HepG2 (cell line): ENCODE data around the gene GASK1A. TPM values are rescaled to one million over a fixed set of nuclear protein-coding genes. Genes with fewer than 3 reads are reported as not detected.

Source experiments
- ATAC-seq: fragments of 200-7000 bp; cut with Tn5 transposase; 3 replicates; pipeline ENCODE4 v1.9.1; 2020; ENCODE audit warnings: mild to moderate bottlenecking, moderate library complexity
- BruUV-seq: library from RNA; stranded (reverse); fragments of 400-500 nt; replicated peaks from 2 replicates; lab custom pipeline; 2021; lab: Mats Ljungman, UMichigan
- CTCF ChIA-PET: fragments of 300-600 bp; formaldehyde crosslinking; extraction: SDS; loops from one replicate; lab custom pipeline; 2021; ENCODE audit warnings: low total read pairs, inconsistent platforms, low intra/inter-chr PET ratio; lab: Yijun Ruan, JAX
- POLR2A ChIA-PET: fragments of 350-600 bp; sonication (Branson Sonifier 250); formaldehyde crosslinking; loops from one replicate; lab custom pipeline; 2020; ENCODE audit warnings: antibody characterized with exemption, inconsistent platforms; lab: Yijun Ruan, JAX
- DNase-seq: peaks from one replicate; pipeline ENCODE4 v3.0.0-alpha.2; 2015; ENCODE audit warnings: low spot score
- FAIRE-seq: peaks from 3 replicates; lab custom pipeline; 2011; peaks lifted over from hg19 to GRCh38; lab: Jason Lieb, UNC
- H2AFZ ChIP-seq: one replicate; pipeline ENCODE4 v1.6.1; 2011; ENCODE audit warnings: low read length, inconsistent platforms
- H3K27ac ChIP-seq: fragments of 300-600 bp; 3 replicates; pipeline ENCODE4 v1.8.0; 2011; ENCODE audit warnings: mixed run types, mild to moderate bottlenecking, mixed read lengths, low read length, inconsistent platforms; ENCODE audit not compliant: insufficient read depth; ENCODE audit errors: extremely low read length
- H3K27me3 ChIP-seq, 2 experiments: fragments of 200-600 bp in 1 of 2; 2 replicates in 1 of 2; 3 replicates in 1 of 2; pipeline versions ENCODE4 v1.6.0 to v1.8.0; 2011; ENCODE audit warnings: low read length in 2 of 2, mild to moderate bottlenecking in 2 of 2, moderate library complexity in 2 of 2, inconsistent platforms in 1 of 2; ENCODE audit not compliant: insufficient read depth in 2 of 2, control insufficient read depth in 1 of 2
- H3K36me3 ChIP-seq, 2 experiments: fragments of 200-600 bp in 1 of 2; replicated peaks in 1 of 2; 2 replicates in 1 of 2; 3 replicates in 1 of 2; pipeline versions ENCODE4 v1.5.1 to v1.8.0; 2011; ENCODE audit warnings: low read length in 2 of 2, inconsistent platforms in 1 of 2; ENCODE audit not compliant: insufficient read depth in 2 of 2, control insufficient read depth in 1 of 2
- H3K4me1 ChIP-seq: 2 replicates; pipeline ENCODE4 v1.5.1; 2012; ENCODE audit warnings: low read length, inconsistent platforms; ENCODE audit not compliant: insufficient read depth
- H3K4me2 ChIP-seq: 2 replicates; pipeline ENCODE4 v1.6.0; 2011; ENCODE audit warnings: low read depth, low read length, inconsistent platforms
- H3K4me3 ChIP-seq, 3 experiments: fragments of 200-600 bp in 1 of 3; sonication (generic), shearing (Covaris generic) in 1 of 3; replicated peaks in 1 of 3; 2 replicates each; pipeline ENCODE4 v1.5.1; 2011 to 2016; ENCODE audit warnings: low read length in 3 of 3, inconsistent platforms in 2 of 3, low read depth in 2 of 3, mild to moderate bottlenecking in 2 of 3, control low read depth in 1 of 3, mixed read lengths in 1 of 3; ENCODE audit not compliant: insufficient read depth in 1 of 3
- H3K79me2 ChIP-seq: one replicate; pipeline ENCODE4 v1.6.1; 2011; ENCODE audit warnings: low read length, inconsistent platforms; ENCODE audit not compliant: insufficient read depth
- H3K9ac ChIP-seq: 2 replicates; pipeline ENCODE4 v1.6.0; 2011; ENCODE audit warnings: mild to moderate bottlenecking, low read depth, low read length, inconsistent platforms; ENCODE audit not compliant: insufficient read depth
- H3K9me3 ChIP-seq: 2 replicates; pipeline ENCODE4 v1.5.1; 2012; ENCODE audit warnings: mild to moderate bottlenecking, low read length
- H4K20me1 ChIP-seq: 2 replicates; pipeline ENCODE4 v1.6.0; 2011; ENCODE audit warnings: inconsistent platforms, mild to moderate bottlenecking, low read length, moderate library complexity; ENCODE audit not compliant: insufficient read depth
- ARNTL ChIP-seq: sonication (generic); formaldehyde crosslinking; IDR thresholded peaks from 2 replicates; pipeline ENCODE4 v1.4.0; 2020; ENCODE audit warnings: mild to moderate bottlenecking, missing genetic modification reagents
- HNRNPLL ChIP-seq: fragments of 200-400 bp; formaldehyde crosslinking; IDR thresholded peaks from 2 replicates; pipeline ENCODE4 v1.6.1; 2017; ENCODE audit warnings: mild to moderate bottlenecking, low read depth, low read length; ENCODE audit not compliant: poor library complexity, severe bottlenecking
- IRF2 ChIP-seq: IDR thresholded peaks from 2 replicates; pipeline ENCODE4 v1.6.1; 2018; ENCODE audit warnings: missing genetic modification reagents, missing compliant biosample characterization
- MAF1 ChIP-seq: sonication (generic); formaldehyde crosslinking; IDR thresholded peaks from 2 replicates; pipeline ENCODE4 v1.5.0; 2020; ENCODE audit warnings: missing genetic modification reagents, borderline replicate concordance
- SNAI1 ChIP-seq: sonication (generic); formaldehyde crosslinking; IDR thresholded peaks from 2 replicates; pipeline ENCODE4 v1.5.0; 2020; ENCODE audit warnings: mild to moderate bottlenecking, missing genetic modification reagents, borderline replicate concordance
- SNRNP70 ChIP-seq: fragments of 200-400 bp; formaldehyde crosslinking; IDR thresholded peaks from 2 replicates; pipeline ENCODE4 v1.6.1; 2017; ENCODE audit warnings: mild to moderate bottlenecking, low read depth, low read length, moderate library complexity
- SRSF1 ChIP-seq: fragments of 200-400 bp; formaldehyde crosslinking; optimal IDR thresholded peaks from 2 replicates; pipeline ENCODE3; 2017; ENCODE audit warnings: mild to moderate bottlenecking, low read depth, low read length, moderate library complexity
- SYNCRIP ChIP-seq: fragments of 200-400 bp; formaldehyde crosslinking; IDR thresholded peaks from 2 replicates; pipeline ENCODE4 v1.6.1; 2018; ENCODE audit warnings: mild to moderate bottlenecking, low read depth, low read length; ENCODE audit not compliant: insufficient read depth
- ZBTB7A ChIP-seq: sonication (generic); formaldehyde crosslinking; IDR thresholded peaks from 2 replicates; pipeline ENCODE4 v1.8.0; 2022; ENCODE audit warnings: mild to moderate bottlenecking, missing genetic modification reagents
- ZNF879 ChIP-seq: sonication (generic); formaldehyde crosslinking; IDR thresholded peaks from 2 replicates; pipeline ENCODE4 v1.8.1; 2023; ENCODE audit warnings: missing genetic modification reagents
- ZSCAN25 ChIP-seq: sonication (generic); formaldehyde crosslinking; IDR thresholded peaks from 2 replicates; pipeline ENCODE4 v1.8.0; 2022; ENCODE audit warnings: mild to moderate bottlenecking, missing genetic modification reagents
- WGBS: methylation state at CpG from one replicate; pipeline ENCODE4 v1.1.6; 2017; ENCODE audit warnings: low lambda C conversion rate; 5-methylcytosine and 5-hydroxymethylcytosine counted together
- in situ Hi-C: cut with HindIII; loops from 2 replicates; pipeline ENCODE4 v1.10.0; 2017; ENCODE audit warnings: low pct_unique_long_range_greater_than_20kb; ENCODE audit not compliant: extremely low pct_ligation_motif_present
- intact Hi-C: fragments of 100-400 bp; cut with micrococcal nuclease; formaldehyde crosslinking; loops from one replicate; pipeline ENCODE4 v1.10.0; 2022; ENCODE audit not compliant: unreplicated experiment
- polyA plus RNA-seq, 8 experiments: library from polyadenylated mRNA; depleted of rRNA in 3 of 8; stranded (reverse) in 7 of 8; unstranded in 1 of 8; fragments of >200 nt; fragmentation: Illumina TruSeq in 4 of 8; extraction: Trizol in 4 of 8; gene quantifications; 2 replicates each; pipeline versions ENCODE4 v1.2.1 to v1.2.3, GENCODE V29; 2011 to 2016; ENCODE audit warnings: low read depth in 4 of 8, missing spikeins in 1 of 8, mixed read lengths in 1 of 8; ENCODE audit not compliant: insufficient read depth in 1 of 8
- total RNA-seq, 5 experiments: library from RNA; depleted of rRNA; stranded (reverse); fragments of >200 nt; fragmentation: Illumina TruSeq; extraction: Trizol; gene quantifications; 2 replicates each; pipeline ENCODE4 v1.2.3, GENCODE V29; 2016; ENCODE audit warnings: low read depth in 1 of 5
- TF ChIP-seq, protein P1 (sequence below): sonication (generic); formaldehyde crosslinking; IDR thresholded peaks from 2 replicates; pipeline ENCODE4 v1.5.1; 2020; ENCODE audit warnings: missing genetic modification reagents, mild to moderate bottlenecking, borderline replicate concordance
- TF ChIP-seq, protein P2 (sequence below): sonication (generic); formaldehyde crosslinking; IDR thresholded peaks from 2 replicates; pipeline ENCODE4 v1.8.0; 2022; ENCODE audit warnings: mild to moderate bottlenecking, missing genetic modification reagents, moderate library complexity
- TF ChIP-seq, protein P3 (sequence below): sonication (generic); formaldehyde crosslinking; IDR thresholded peaks from 2 replicates; pipeline ENCODE4 v1.9.0; 2021; ENCODE audit warnings: missing genetic modification reagents, borderline replicate concordance
- TF ChIP-seq, protein P4 (sequence below): sonication (generic); formaldehyde crosslinking; conservative IDR thresholded peaks from 2 replicates; pipeline ENCODE4 v1.4.0; 2020; ENCODE audit warnings: missing genetic modification reagents

GASK1A gene
- total and polyA plus RNA-seq, 2 of the 13 experiments (the other 11 are each of a cell fraction or from before 2014, with no cell fraction given): not detected

DNA sequence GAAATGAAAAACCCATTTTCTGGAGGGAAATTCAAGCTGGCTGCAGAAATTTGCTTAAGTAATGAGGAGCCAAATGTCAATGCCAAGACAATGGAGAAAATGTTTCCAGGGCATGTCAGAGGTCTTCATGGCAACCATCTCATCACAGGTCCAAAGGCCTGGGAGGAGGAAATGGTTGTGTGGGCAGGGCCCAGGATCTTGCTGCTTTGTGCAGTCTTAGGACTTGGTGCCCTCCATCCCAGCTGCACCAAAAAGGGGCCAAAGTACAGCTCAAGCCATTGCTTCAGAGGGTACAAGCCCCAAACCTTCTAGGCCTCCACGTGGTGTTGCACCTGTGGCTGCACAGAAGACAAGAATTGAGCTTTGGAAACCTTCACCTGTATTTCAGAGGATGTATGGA lies 67.5 kb downstream of the GASK1A start:
- in situ Hi-C loops: no loop called here
- BruUV-seq: no TSS peak
- ChIA-PET CTCF (no interaction called here), POLR2A (no interaction called here)
- FAIRE-seq: no peak
- no peak overlapping the region for H3K4me3 ChIP-seq
- H3K27ac ChIP-seq: no peak overlapping the region
- no peaks in the 10 kb centered on the region for H3K4me1 ChIP-seq
- 0 out of 2 replicates have a peak, but pooled peaks cover 5% of the 10 kb centered on the region for H3K9me3 ChIP-seq
- no peaks in the 10 kb centered on the region for H3K79me2 ChIP-seq
- H3K36me3 ChIP-seq: no peaks in the 10 kb centered on the region
- H2AFZ ChIP-seq: no peak overlapping the region
- no peak for ATAC-seq
- TF ChIP-seq ZBTB7A (CRISPR knock-in tag): no peak
- TF ChIP-seq, protein P1, sequence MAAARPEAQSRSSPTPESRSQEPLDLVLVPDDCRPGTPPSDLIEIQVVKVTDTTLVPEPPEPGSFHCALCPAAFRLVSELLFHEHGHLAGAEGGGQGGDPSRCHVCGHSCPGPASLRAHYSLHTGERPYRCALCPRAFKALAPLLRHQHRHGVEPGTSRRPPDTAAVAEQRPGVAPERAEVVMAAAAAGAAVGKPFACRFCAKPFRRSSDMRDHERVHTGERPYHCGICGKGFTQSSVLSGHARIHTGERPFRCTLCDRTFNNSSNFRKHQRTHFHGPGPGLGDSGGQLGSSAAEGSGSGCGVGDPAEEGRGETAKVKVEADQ (CRISPR knock-in tag): no peak
- TF ChIP-seq ZSCAN25 (CRISPR knock-in tag): no peak
- TF ChIP-seq, protein P2, sequence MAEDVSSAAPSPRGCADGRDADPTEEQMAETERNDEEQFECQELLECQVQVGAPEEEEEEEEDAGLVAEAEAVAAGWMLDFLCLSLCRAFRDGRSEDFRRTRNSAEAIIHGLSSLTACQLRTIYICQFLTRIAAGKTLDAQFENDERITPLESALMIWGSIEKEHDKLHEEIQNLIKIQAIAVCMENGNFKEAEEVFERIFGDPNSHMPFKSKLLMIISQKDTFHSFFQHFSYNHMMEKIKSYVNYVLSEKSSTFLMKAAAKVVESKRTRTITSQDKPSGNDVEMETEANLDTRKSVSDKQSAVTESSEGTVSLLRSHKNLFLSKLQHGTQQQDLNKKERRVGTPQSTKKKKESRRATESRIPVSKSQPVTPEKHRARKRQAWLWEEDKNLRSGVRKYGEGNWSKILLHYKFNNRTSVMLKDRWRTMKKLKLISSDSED (CRISPR knock-in tag): no peak
- TF ChIP-seq SYNCRIP: no peak
- TF ChIP-seq IRF2: no peak
- TF ChIP-seq, all 625 proteins: peak for 0
- 0% methylated on average over 1 of the region's 1 CpG for WGBS
- no peak for DNase-seq
- H3K4me2 ChIP-seq: no peak overlapping the region
- intact Hi-C loops: no loop called here
- no peak overlapping the region for H3K9ac ChIP-seq
- no peaks in the 10 kb centered on the region for H3K27me3 ChIP-seq
- no peaks in the 10 kb centered on the region for H4K20me1 ChIP-seq

DNA sequence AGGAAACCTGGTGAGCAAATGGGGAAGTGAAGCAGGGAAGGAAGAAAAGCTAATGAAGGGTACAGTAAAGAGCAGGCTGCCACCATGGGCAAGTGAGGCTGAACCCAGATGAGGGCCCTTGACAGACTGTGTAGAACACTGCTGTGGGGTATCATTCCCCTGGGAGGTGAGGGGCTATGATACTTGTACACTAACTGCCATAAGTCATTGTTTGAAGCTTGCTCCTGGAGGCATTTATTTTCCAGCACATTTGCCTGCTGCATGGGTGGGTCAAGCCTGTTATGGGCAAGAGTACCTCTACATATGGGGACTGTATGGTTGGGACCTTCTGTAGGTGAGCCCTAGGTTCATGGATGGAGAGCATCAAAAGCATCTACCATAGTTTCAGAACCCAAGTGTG lies 69.4 kb downstream of the GASK1A start:
- in situ Hi-C loops: no loop called here
- FAIRE-seq (no peak), DNase-seq (no peak), ATAC-seq (no peak)
- Histone ChIP-seq H3K4me1 (no peaks in the 10 kb centered on the region), H3K4me2 (no peak overlapping the region)
- BruUV-seq: no TSS peak
- no peak for TF ChIP-seq ARNTL (CRISPR knock-in tag)
- TF ChIP-seq SRSF1: no peak
- TF ChIP-seq ZNF879 (CRISPR knock-in tag): no peak
- TF ChIP-seq, protein P3, sequence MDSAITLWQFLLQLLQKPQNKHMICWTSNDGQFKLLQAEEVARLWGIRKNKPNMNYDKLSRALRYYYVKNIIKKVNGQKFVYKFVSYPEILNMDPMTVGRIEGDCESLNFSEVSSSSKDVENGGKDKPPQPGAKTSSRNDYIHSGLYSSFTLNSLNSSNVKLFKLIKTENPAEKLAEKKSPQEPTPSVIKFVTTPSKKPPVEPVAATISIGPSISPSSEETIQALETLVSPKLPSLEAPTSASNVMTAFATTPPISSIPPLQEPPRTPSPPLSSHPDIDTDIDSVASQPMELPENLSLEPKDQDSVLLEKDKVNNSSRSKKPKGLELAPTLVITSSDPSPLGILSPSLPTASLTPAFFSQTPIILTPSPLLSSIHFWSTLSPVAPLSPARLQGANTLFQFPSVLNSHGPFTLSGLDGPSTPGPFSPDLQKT: no peak
- no peak for TF ChIP-seq HNRNPLL
- no peak for TF ChIP-seq SNAI1 (CRISPR knock-in tag)
- no peak for TF ChIP-seq MAF1 (CRISPR knock-in tag)
- no peak for TF ChIP-seq SNRNP70
- TF ChIP-seq, protein P4, sequence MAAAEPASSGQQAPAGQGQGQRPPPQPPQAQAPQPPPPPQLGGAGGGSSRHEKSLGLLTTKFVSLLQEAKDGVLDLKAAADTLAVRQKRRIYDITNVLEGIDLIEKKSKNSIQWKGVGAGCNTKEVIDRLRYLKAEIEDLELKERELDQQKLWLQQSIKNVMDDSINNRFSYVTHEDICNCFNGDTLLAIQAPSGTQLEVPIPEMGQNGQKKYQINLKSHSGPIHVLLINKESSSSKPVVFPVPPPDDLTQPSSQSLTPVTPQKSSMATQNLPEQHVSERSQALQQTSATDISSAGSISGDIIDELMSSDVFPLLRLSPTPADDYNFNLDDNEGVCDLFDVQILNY (CRISPR knock-in tag): no peak
- TF ChIP-seq, all 625 proteins: peak for 0
- Histone ChIP-seq H3K27ac (no peak overlapping the region), H3K27me3 (no peaks in the 10 kb centered on the region; a peak in 1 of 5 replicates), H3K9me3 (0 out of 2 replicates have a peak, but pooled peaks cover 5% of the 10 kb centered on the region), H2AFZ (no peak overlapping the region), H3K36me3 (no peaks in the 10 kb centered on the region), H3K79me2 (no peaks in the 10 kb centered on the region), H3K9ac (no peak overlapping the region), H3K4me3 (no peak overlapping the region), H4K20me1 (no peaks in the 10 kb centered on the region)
- intact Hi-C loops: no loop called here
- POLR2A ChIA-PET: no interaction called here
- CTCF ChIA-PET: no interaction called here
